WERI-Rb-1 (cell line): Measurements from ENCODE around the gene RRP1.
A peak's percentile ranks its signal among the peaks of the same experiment; 100 is the strongest.

Source experiments
- DNase-seq: peaks from one replicate; pipeline ENCODE4 v3.0.0-alpha.2; 2020
- H3K27ac ChIP-seq: fragments of 250-450 bp; sonication (Bioruptor Pico); 2 replicates; pipeline ENCODE4 v1.5.1; 2020; ENCODE audit warnings: mild to moderate bottlenecking, moderate library complexity
- H3K27me3 ChIP-seq: fragments of 250-450 bp; sonication (Bioruptor Pico); 2 replicates; pipeline ENCODE4 v1.5.1; 2021; ENCODE audit warnings: mild to moderate bottlenecking, low read depth, moderate library complexity; ENCODE audit not compliant: insufficient read depth, severe bottlenecking
- H3K36me3 ChIP-seq: fragments of 250-450 bp; sonication (Bioruptor Pico); 2 replicates; pipeline ENCODE4 v1.5.1; 2020; ENCODE audit warnings: mild to moderate bottlenecking, moderate library complexity
- H3K4me3 ChIP-seq: 2 replicates; pipeline ENCODE4 v1.5.1; 2011; ENCODE audit warnings: low read depth, mild to moderate bottlenecking, control low read depth, low read length
- H3K9me3 ChIP-seq: fragments of 250-450 bp; sonication (Bioruptor Pico); 2 replicates; pipeline ENCODE4 v1.5.1; 2021; ENCODE audit warnings: mild to moderate bottlenecking, moderate library complexity; ENCODE audit not compliant: severe bottlenecking
- TF ChIP-seq, protein P1 (sequence below): IDR thresholded peaks from 2 replicates; pipeline ENCODE4 v1.5.1; 2011; ENCODE audit warnings: low read depth, mild to moderate bottlenecking, control low read depth, inconsistent platforms, low read length

The RRP1 gene, protein sequence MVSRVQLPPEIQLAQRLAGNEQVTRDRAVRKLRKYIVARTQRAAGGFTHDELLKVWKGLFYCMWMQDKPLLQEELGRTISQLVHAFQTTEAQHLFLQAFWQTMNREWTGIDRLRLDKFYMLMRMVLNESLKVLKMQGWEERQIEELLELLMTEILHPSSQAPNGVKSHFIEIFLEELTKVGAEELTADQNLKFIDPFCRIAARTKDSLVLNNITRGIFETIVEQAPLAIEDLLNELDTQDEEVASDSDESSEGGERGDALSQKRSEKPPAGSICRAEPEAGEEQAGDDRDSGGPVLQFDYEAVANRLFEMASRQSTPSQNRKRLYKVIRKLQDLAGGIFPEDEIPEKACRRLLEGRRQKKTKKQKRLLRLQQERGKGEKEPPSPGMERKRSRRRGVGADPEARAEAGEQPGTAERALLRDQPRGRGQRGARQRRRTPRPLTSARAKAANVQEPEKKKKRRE

DNA sequence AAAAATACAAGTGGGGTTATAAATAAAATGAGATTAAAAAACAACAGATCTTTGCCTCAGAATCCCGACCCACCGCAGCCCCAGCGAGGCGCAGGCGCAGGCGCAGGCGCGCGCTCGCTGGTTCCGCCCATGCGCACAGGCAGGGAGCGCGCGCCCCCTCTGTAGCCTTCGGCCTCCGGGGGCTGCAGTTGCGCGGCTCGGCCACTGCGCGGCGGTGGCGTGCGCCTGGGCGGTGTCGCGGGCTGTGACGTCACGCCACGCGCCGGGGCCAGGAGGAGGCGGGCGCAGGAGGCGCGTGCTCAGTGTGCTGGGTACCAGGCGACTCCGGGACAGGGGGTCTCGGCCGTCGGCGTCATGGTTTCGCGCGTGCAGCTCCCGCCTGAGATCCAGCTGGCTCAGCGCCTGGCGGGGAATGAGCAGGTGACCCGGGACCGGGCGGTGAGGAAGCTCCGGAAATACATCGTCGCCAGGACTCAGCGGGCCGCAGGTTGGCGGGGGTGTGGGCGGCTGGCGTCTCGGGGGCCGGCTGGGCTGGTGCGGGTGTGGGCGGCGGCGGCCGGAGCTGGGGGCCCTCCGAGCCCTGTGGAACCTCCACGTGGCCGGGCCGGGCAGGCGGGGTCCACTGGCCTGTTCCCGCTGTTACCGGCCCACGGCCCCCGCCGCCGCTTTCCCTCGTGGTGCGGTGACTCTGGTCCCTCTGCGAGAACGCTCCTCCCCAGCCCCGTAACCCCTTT lies at the start of gene RRP1:
TSS of gene RRP1 (plus strand) at position 302 of the 734 bp plus-strand sequence. CDS start at position 355, 53 bp downstream.
- H3K9me3 ChIP-seq, result no peaks in the 10 kb centered on the region
- no peaks in the 10 kb centered on the region for H3K27me3 ChIP-seq
- H3K27ac ChIP-seq, result peak within 1 kb of the TSS; percentile 81
- TF ChIP-seq, protein P1, sequence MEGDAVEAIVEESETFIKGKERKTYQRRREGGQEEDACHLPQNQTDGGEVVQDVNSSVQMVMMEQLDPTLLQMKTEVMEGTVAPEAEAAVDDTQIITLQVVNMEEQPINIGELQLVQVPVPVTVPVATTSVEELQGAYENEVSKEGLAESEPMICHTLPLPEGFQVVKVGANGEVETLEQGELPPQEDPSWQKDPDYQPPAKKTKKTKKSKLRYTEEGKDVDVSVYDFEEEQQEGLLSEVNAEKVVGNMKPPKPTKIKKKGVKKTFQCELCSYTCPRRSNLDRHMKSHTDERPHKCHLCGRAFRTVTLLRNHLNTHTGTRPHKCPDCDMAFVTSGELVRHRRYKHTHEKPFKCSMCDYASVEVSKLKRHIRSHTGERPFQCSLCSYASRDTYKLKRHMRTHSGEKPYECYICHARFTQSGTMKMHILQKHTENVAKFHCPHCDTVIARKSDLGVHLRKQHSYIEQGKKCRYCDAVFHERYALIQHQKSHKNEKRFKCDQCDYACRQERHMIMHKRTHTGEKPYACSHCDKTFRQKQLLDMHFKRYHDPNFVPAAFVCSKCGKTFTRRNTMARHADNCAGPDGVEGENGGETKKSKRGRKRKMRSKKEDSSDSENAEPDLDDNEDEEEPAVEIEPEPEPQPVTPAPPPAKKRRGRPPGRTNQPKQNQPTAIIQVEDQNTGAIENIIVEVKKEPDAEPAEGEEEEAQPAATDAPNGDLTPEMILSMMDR, result peak; percentile 96
- H3K36me3 ChIP-seq, result peaks cover 47% of the 10 kb centered on the region
- H3K4me3 ChIP-seq, result peak within 1 kb of the TSS; percentile 88
- peak; percentile 93 for DNase-seq

- Histone ChIP-seq H3K9me3 (no peaks in the 10 kb centered on the region), H3K27ac (no peak overlapping the region), H3K4me3 (no peak overlapping the region), H3K27me3 (no peaks in the 10 kb centered on the region), H3K36me3 (peaks cover 52% of the 10 kb centered on the region)
- TF ChIP-seq, protein P1, result no peak
- DNase-seq, result no peak
These were observed 49.5 kb upstream of the RRP1 start for GRCh38 chr21:43739621-43740435.

- H3K4me3 ChIP-seq, result no peak overlapping the region
- peak; percentile 72 for DNase-seq
These were observed 48.8 kb upstream of the RRP1 start for GRCh38 chr21:43740497-43741156.

DNA sequence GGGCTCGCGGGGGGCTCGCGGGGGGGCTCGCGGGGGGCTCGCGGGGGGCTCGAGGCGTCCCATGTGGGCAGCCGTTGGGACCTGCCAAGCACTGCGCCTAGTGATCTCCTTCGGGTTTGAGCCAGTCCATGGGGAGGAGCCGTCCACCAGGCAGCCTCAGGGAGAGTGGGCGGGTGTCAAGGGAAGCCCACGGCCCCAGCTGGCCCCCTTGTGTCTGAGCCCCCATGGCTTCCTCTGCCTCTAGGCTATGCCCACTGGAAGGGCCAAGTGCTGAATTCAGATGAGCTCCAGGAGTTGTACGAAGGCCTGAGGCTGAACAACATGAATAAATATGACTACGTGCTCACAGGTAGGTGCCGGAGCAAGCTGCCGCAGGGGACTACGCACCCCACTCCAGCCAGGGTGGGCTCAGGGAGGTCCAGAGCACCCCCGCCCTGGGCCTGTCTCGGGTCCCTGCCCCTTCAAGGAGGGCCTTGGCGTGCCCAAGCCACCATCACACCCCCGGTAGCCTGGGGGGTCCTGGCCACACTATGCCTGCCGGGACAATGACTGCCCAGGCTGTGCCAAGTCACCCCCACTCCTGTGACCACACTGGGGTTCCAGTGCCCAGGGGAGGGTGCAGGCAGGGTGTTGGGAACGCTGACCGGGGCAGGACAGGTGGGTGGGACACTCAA lies 47.8 kb upstream of the RRP1 start:
- H3K9me3 ChIP-seq, result no peaks in the 10 kb centered on the region
- TF ChIP-seq, protein P1, result no peak
- H3K27me3 ChIP-seq, result no peaks in the 10 kb centered on the region
- DNase-seq, result no peak
- peak overlapping the region; percentile 28 for H3K4me3 ChIP-seq
- peaks cover 65% of the 10 kb centered on the region for H3K36me3 ChIP-seq
- peak overlapping the region; percentile 49 for H3K27ac ChIP-seq

More at GRCh38 chr21:43740497-43741156, 48.8 kb upstream of the RRP1 start:
- Histone ChIP-seq H3K36me3 (peaks cover 58% of the 10 kb centered on the region), H3K27me3 (no peaks in the 10 kb centered on the region), H3K9me3 (no peaks in the 10 kb centered on the region), H3K27ac (peak overlapping the region; percentile 14)
- TF ChIP-seq, protein P1, result no peak

GRCh38 chr21:43743947-43744346 lies 45.4 kb upstream of the RRP1 start:
- Histone ChIP-seq H3K36me3 (peaks cover 70% of the 10 kb centered on the region), H3K27ac (no peak overlapping the region), H3K27me3 (no peaks in the 10 kb centered on the region), H3K9me3 (no peaks in the 10 kb centered on the region), H3K4me3 (no peak overlapping the region)
- DNase-seq, result no peak
- TF ChIP-seq, protein P1, result no peak
